Fibroblast of villous mesenchyme (primary cell): ENCODE results near the gene GBE1. TPM values are rescaled to one million over a fixed set of nuclear protein-coding genes. Genes with fewer than 3 reads are reported as not detected.

Experiments used
- DNase-seq: peaks from one replicate; pipeline ENCODE4 v3.0.0-alpha.2; 2010; ENCODE audit warnings: low read depth
- H3K4me3 ChIP-seq: 2 replicates; pipeline ENCODE4 v1.5.1; 2011; ENCODE audit warnings: low read depth, mild to moderate bottlenecking, low read length
- total RNA-seq: library from RNA; depleted of rRNA; stranded (reverse); fragments of >200 nt; gene quantifications from 2 replicates; pipeline ENCODE4 v1.2.3, GENCODE V29; 2012
- TF ChIP-seq, protein P1 (sequence below): IDR thresholded peaks from 2 replicates; pipeline ENCODE4 v1.5.1; 2012; ENCODE audit warnings: low read depth, mild to moderate bottlenecking, low read length; ENCODE audit not compliant: insufficient read depth

GBE1 gene
- total RNA-seq, 1 donor = 231 TPM

DNA sequence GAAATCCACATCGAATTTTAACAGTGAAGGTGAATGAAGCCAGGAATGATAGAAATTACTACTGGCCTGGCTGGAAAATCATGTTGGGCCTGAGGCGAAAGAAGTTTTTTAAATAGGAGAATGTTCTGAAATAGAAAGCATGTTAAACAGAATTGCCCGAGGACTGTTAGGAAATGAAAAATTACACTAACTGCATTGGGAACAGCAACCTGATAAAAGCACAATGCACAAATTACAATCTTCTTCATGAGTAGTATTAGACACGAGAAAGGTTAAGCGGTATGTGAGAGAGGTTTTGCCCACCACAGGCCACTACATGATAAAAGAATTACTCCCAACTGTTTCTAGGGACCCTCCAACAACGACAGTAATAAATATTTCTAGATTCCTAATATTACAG, 18.9 kb downstream of the GBE1 start:
- H3K4me3 ChIP-seq = no peak overlapping the region
- TF ChIP-seq, protein P1, sequence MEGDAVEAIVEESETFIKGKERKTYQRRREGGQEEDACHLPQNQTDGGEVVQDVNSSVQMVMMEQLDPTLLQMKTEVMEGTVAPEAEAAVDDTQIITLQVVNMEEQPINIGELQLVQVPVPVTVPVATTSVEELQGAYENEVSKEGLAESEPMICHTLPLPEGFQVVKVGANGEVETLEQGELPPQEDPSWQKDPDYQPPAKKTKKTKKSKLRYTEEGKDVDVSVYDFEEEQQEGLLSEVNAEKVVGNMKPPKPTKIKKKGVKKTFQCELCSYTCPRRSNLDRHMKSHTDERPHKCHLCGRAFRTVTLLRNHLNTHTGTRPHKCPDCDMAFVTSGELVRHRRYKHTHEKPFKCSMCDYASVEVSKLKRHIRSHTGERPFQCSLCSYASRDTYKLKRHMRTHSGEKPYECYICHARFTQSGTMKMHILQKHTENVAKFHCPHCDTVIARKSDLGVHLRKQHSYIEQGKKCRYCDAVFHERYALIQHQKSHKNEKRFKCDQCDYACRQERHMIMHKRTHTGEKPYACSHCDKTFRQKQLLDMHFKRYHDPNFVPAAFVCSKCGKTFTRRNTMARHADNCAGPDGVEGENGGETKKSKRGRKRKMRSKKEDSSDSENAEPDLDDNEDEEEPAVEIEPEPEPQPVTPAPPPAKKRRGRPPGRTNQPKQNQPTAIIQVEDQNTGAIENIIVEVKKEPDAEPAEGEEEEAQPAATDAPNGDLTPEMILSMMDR = no peak
- DNase-seq = no peak

GRCh38 chr3:81741216-81741615, 20.2 kb downstream of the GBE1 start:
- TF ChIP-seq, protein P1 = no peak
- no peak overlapping the region for H3K4me3 ChIP-seq

GRCh38 chr3:81740731-81741130, 20.7 kb downstream of the GBE1 start:
- no peak overlapping the region for H3K4me3 ChIP-seq
- no peak for DNase-seq
- TF ChIP-seq, protein P1 = no peak

More at GRCh38 chr3:81741216-81741615, 20.2 kb downstream of the GBE1 start:
- peak; percentile 55 for DNase-seq

GRCh38 chr3:81735334-81735733, 26.1 kb downstream of the GBE1 start:
- H3K4me3 ChIP-seq = no peak overlapping the region
- TF ChIP-seq, protein P1 = no peak
- no peak for DNase-seq

GRCh38 chr3:81734742-81735141, 26.7 kb downstream of the GBE1 start:
- TF ChIP-seq, protein P1 = no peak
- H3K4me3 ChIP-seq = no peak overlapping the region
- no peak for DNase-seq

DNA sequence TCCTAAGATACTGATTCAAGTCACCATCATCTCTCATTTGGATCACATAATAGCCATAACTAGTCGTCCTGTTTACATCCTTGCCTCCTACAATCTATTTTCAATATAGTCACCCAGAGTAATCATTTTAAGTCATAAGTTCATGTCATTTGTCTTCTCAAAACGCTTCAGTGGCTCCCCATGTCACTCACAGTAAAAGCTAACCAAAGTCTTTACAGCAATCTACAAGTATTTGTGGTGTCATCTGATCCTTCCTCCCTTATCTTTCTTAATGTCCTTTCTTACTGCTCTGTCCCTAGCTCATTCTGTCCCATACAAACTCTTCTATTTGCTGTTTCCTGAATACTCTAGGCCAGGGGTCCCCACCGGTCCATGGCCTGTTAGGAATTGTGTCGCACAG, 28.8 kb downstream of the GBE1 start:
- no peak overlapping the region for H3K4me3 ChIP-seq
- DNase-seq = no peak
- TF ChIP-seq, protein P1 = no peak
